Vagina (tissue), 2 donors: Measurements from ENCODE around the gene GLI1.

ENCODE experiments used
- CTCF ChIP-seq, 3 experiments: fragments of 450-650 bp in 2 of 3; fragments of 200-600 bp in 1 of 3; sonication (generic) in 1 of 3; IDR thresholded peaks; one replicate each; pipeline ENCODE4 v1.5.1; 2017 to 2019; ENCODE audit warnings: antibody characterized with exemption in 3 of 3, mild to moderate bottlenecking in 2 of 3, moderate library complexity in 2 of 3
- POLR2AphosphoS5 ChIP-seq, 2 donors: sonication (generic); formaldehyde crosslinking; IDR thresholded peaks; one replicate each; pipeline ENCODE4 v1.9.0; 2017; ENCODE audit warnings: antibody characterized with exemption in 2 of 2, mild to moderate bottlenecking in 2 of 2, low read depth in 1 of 2; ENCODE audit not compliant: insufficient read depth in 1 of 2

- no peak for TF ChIP-seq CTCF (IDR thresholded peaks at IDR 0.05)
- no peak for TF ChIP-seq POLR2AphosphoS5 (IDR thresholded peaks at IDR 0.05; ENCODE audit: insufficient read depth in 1 of 2, low read depth in 1 of 2)
Observed at GRCh38 chr12:57483466-57483865, 23.9 kb downstream of the GLI1 start.
